Transverse colon (tissue), 4 donors: ENCODE data around the gene TMEM131L. TPM values are rescaled to one million over a fixed set of nuclear protein-coding genes. Genes with fewer than 3 reads are reported as not detected.

Experiments
- DNase-seq: peaks from one replicate; pipeline ENCODE4 v3.0.0-alpha.2; 2019
- H3K27ac ChIP-seq, 4 donors: fragments of 200-600 bp; sonication (generic); 2 replicates each; pipeline ENCODE4 v1.5.1; 2016 to 2018; ENCODE audit warnings: inconsistent platforms in 4 of 4
- H3K27me3 ChIP-seq: fragments of 200-600 bp; sonication (generic); 2 replicates; pipeline ENCODE4 v1.5.1; 2017; ENCODE audit warnings: inconsistent platforms
- H3K36me3 ChIP-seq, 4 donors: fragments of 200-600 bp; sonication (generic); 2 replicates each; pipeline ENCODE4 v1.5.1; 2017 to 2019; ENCODE audit warnings: inconsistent platforms in 4 of 4
- H3K4me1 ChIP-seq, 4 donors: fragments of 200-600 bp; sonication (generic); 2 replicates each; pipeline ENCODE4 v1.5.1; 2017 to 2020; ENCODE audit warnings: inconsistent platforms in 4 of 4
- H3K4me3 ChIP-seq, 4 donors: fragments of 200-600 bp; sonication (generic); 1 replicate in 1 of 4; 2 replicates in 3 of 4; pipeline versions ENCODE4 v1.5.1 to v1.6.1; 2017 to 2019; ENCODE audit warnings: inconsistent platforms in 4 of 4
- H3K9me3 ChIP-seq, 2 donors: fragments of 200-600 bp; sonication (generic); 2 replicates each; pipeline ENCODE4 v1.5.1; 2017 to 2019; ENCODE audit warnings: inconsistent platforms in 2 of 2
- CTCF ChIP-seq, 5 experiments: fragments of 200-600 bp in 3 of 5; fragments of 450-650 bp in 2 of 5; sonication (generic) in 3 of 5; IDR thresholded peaks; 1 replicate in 2 of 5; 2 replicates in 3 of 5; pipeline ENCODE4 v1.5.1; 2016 to 2017; ENCODE audit warnings: antibody characterized with exemption in 5 of 5, inconsistent platforms in 3 of 5, mild to moderate bottlenecking in 2 of 5, moderate library complexity in 1 of 5
- EP300 ChIP-seq: sonication (generic); formaldehyde crosslinking; IDR thresholded peaks from one replicate; pipeline ENCODE4 v1.6.1; 2017; ENCODE audit warnings: antibody characterized with exemption, low read depth
- POLR2A ChIP-seq: fragments of 450-650 bp; IDR thresholded peaks from one replicate; pipeline ENCODE4 v1.6.1; 2016; ENCODE audit warnings: antibody characterized with exemption, mild to moderate bottlenecking, moderate library complexity
- POLR2AphosphoS5 ChIP-seq, 3 donors: sonication (generic); formaldehyde crosslinking; IDR thresholded peaks; one replicate each; pipeline ENCODE4 v1.6.1; 2016; ENCODE audit warnings: antibody characterized with exemption in 3 of 3
- WGBS, 2 donors: methylation state at CpG; one replicate each; pipeline ENCODE4 v1.1.5; 2018; ENCODE audit warnings: low coverage in 1 of 2; 5-methylcytosine and 5-hydroxymethylcytosine counted together
- in situ Hi-C, 4 donors: fragments of 200-750 bp; cut with MboI; loops; one replicate each; pipeline versions ENCODE4 v1.15.0 to v1.15.1; 2017; ENCODE audit warnings: low sequenced_read_pairs in 3 of 4, low pct_ligation_motif_present in 1 of 4, low pct_unique_long_range_greater_than_20kb in 1 of 4
- intact Hi-C: fragments of 100-400 bp; cut with DNase I; formaldehyde crosslinking; loops from one replicate; pipeline ENCODE4 v1.15.1; 2023; ENCODE audit warnings: low total_unique reads
- total RNA-seq, 4 donors: library from RNA; depleted of rRNA; stranded (reverse); fragments of >200 nt; gene quantifications; one replicate each; pipeline ENCODE4 v1.1.0, GENCODE V29; 2016

TMEM131L gene
- total RNA-seq, 4 donors from 2014 or later, result 5.2 to 14.8 (median 8.3) TPM

GRCh38 chr4:153489856-153490558, 23.8 kb downstream of the TMEM131L start:
- in situ Hi-C loops, result no loop called here
- intact Hi-C loops, result no loop called here
- Histone ChIP-seq H3K27me3 (no peaks in the 10 kb centered on the region), H3K4me3 (no peak overlapping the region), H3K4me1 (peaks cover 5 to 35% (median 28%) of the 10 kb centered on the region in 4 donors), H3K27ac (no peak overlapping the region), H3K36me3 (no peaks in the 10 kb centered on the region), H3K9me3 (no peaks in the 10 kb centered on the region)
- DNase-seq, result no peak
- 71 to 88% methylated on average over 4 to 7 of the region's 7 CpGs for WGBS, 2 donors
- TF ChIP-seq EP300 (no peak), POLR2A (no peak), POLR2AphosphoS5 (IDR thresholded peaks at IDR 0.05) (no peak), CTCF (IDR thresholded peaks at IDR 0.05) (no peak)

GRCh38 chr4:153490985-153491483, 24.9 kb downstream of the TMEM131L start:
- no peak for DNase-seq
- Histone ChIP-seq H3K27me3 (no peaks in the 10 kb centered on the region), H3K4me3 (no peak overlapping the region), H3K27ac (no peak overlapping the region), H3K4me1 (peaks cover 5 to 35% (median 28%) of the 10 kb centered on the region in 4 donors), H3K9me3 (no peaks in the 10 kb centered on the region), H3K36me3 (no peaks in the 10 kb centered on the region)
- 82 to 93% methylated on average over 8 of the region's 8 CpGs for WGBS, 2 donors
- TF ChIP-seq CTCF (IDR thresholded peaks at IDR 0.05) (no peak), POLR2A (no peak), EP300 (no peak), POLR2AphosphoS5 (IDR thresholded peaks at IDR 0.05) (no peak)
- intact Hi-C loops (no loop called here), in situ Hi-C loops (no loop called here)

- intact Hi-C loops (no loop called here), in situ Hi-C loops (no loop called here)
- 88 to 90% methylated on average over 6 to 10 of the region's 10 CpGs for WGBS, 2 donors
These were observed 28.4 kb downstream of the TMEM131L start for GRCh38 chr4:153494562-153494961.

More at GRCh38 chr4:153494562-153494961, 28.4 kb downstream of the TMEM131L start:
- DNase-seq, result no peak
- TF ChIP-seq POLR2A (no peak), POLR2AphosphoS5 (IDR thresholded peaks at IDR 0.05) (no peak), EP300 (no peak), CTCF (IDR thresholded peaks at IDR 0.05) (no peak)
- Histone ChIP-seq H3K36me3 (no peaks in the 10 kb centered on the region), H3K27me3 (no peaks in the 10 kb centered on the region), H3K9me3 (no peaks in the 10 kb centered on the region), H3K27ac (no peak overlapping the region), H3K4me1 (peaks cover 0 to 26% (median 14%) of the 10 kb centered on the region in 4 donors), H3K4me3 (no peak overlapping the region)
